Muscle of leg (tissue), 11 donors: ENCODE data around the gene ATG9B. TPM values are rescaled to one million over a fixed set of nuclear protein-coding genes. Genes with fewer than 3 reads are reported as not detected.

Experiments
- DNase-seq: peaks from one replicate; pipeline ENCODE4 v3.0.0; 2013
- H3K27ac ChIP-seq: one replicate; pipeline ENCODE4 v1.5.1; 2013; ENCODE audit warnings: mild to moderate bottlenecking, low read length, control low read depth
- H3K27me3 ChIP-seq: one replicate; pipeline ENCODE4 v1.6.1; 2013; ENCODE audit warnings: low read length; ENCODE audit not compliant: control insufficient read depth, insufficient read depth
- H3K36me3 ChIP-seq: one replicate; pipeline ENCODE4 v1.6.1; 2013; ENCODE audit warnings: low read length; ENCODE audit not compliant: control insufficient read depth, insufficient read depth
- H3K4me1 ChIP-seq: one replicate; pipeline ENCODE4 v1.6.1; 2013; ENCODE audit warnings: low read length; ENCODE audit not compliant: control insufficient read depth, insufficient read depth
- H3K4me3 ChIP-seq: one replicate; pipeline ENCODE4 v1.5.1; 2013; ENCODE audit warnings: low read length, control low read depth
- H3K9me3 ChIP-seq: replicated peaks from 2 replicates; pipeline ENCODE4 v1.6.1; 2013; ENCODE audit warnings: low read depth, low read length; ENCODE audit not compliant: control insufficient read depth
- WGBS: methylation state at CpG from one replicate; pipeline ENCODE4 v1.1.5; 2013; ENCODE audit warnings: missing lambda C conversion rate; ENCODE audit not compliant: insufficient coverage; 5-methylcytosine and 5-hydroxymethylcytosine counted together
- polyA plus RNA-seq, 8 donors: library from polyadenylated mRNA; unstranded; fragments of 120-200 nt; gene quantifications; one replicate each; pipeline versions ENCODE4 v1.2.1 to v1.2.3, GENCODE V29; 2013; ENCODE audit warnings: inconsistent platforms in 1 of 8, low replicate concordance in 1 of 8; ENCODE audit not compliant: insufficient read length in 8 of 8, insufficient read depth in 1 of 8
- total RNA-seq: library from RNA; stranded (reverse); fragments of 120-200 nt; gene quantifications from one replicate; pipeline ENCODE4 v1.2.4, GENCODE V29; 2013

Gene ATG9B
- total and polyA plus RNA-seq, 9 donors = 0.22 to 3.0 (median 1.4) TPM

DNA sequence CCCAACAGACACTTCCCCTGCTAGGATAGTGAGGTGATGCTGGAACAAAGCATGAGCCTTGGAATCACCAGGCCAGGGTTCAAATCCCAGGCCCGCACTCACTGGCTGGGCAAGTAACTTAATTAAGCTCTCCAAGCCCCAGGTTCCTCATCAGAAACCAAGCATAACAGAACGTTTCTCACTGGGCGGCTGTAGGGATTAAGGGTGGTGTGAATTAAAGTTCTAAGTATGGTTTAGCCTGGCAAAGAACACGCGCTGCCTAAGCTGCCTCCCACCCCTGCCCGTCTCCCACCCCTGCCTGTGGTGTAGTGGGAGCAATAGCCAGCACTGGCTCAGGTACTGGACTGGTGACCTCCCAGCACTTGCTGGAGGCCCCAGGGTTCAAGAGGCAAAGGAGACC, 40.7 kb upstream of the ATG9B start:
- no peak for DNase-seq
- no peaks in the 10 kb centered on the region for H3K9me3 ChIP-seq
- peaks cover 33% of the 10 kb centered on the region for H3K4me1 ChIP-seq
- H3K27ac ChIP-seq = no peak overlapping the region
- no peaks in the 10 kb centered on the region for H3K27me3 ChIP-seq
- H3K36me3 ChIP-seq = peaks cover 62% of the 10 kb centered on the region
- no peak overlapping the region for H3K4me3 ChIP-seq
- no CpG with 5 or more reads among the region's 6 CpGs for WGBS

DNA sequence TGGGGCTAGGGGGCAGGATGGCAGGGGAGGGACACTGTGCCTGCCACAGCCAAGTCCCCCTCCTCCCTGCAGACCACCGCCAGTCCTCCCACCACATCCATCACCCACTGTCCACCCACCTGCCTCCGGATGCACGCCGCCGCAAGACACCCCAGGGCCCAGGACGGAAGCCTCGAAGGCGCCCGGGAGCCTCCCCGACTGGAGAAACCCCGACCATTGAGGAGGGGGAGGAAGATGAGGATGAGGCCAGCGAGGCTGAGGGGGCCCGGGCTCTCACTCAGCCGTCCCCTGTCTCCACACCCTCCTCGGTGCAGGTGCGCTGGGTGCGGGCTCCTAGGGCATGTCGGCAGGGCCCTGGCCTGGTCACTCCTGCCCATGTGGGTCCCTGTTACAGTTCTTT, 40.2 kb upstream of the ATG9B start:
- peaks cover 56% of the 10 kb centered on the region for H3K36me3 ChIP-seq
- H3K9me3 ChIP-seq = no peaks in the 10 kb centered on the region
- no peaks in the 10 kb centered on the region for H3K27me3 ChIP-seq
- H3K4me3 ChIP-seq = no peak overlapping the region
- WGBS = 92% methylated on average over 5 of the region's 18 CpGs
- H3K4me1 ChIP-seq = peaks cover 33% of the 10 kb centered on the region
- H3K27ac ChIP-seq = no peak overlapping the region
- no peak for DNase-seq

DNA sequence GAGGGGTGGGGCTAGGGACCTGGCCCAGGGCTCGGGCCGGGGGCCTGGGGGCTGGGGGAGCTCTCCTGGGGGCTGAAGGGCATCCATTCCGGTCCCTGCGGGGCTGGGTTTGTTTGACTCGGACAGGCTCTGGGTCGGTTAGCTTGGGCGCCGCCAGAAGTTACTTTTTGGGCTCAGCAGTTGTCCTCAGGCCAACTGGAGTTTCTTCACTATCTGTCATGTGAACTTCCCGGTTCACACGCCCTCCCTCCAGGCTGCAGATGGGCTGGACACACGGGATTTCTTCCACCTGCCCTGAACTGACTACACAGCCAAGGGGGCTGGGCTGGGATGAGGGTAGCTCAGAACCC, 38.9 kb upstream of the ATG9B start:
- Histone ChIP-seq H3K9me3 (no peaks in the 10 kb centered on the region), H3K27ac (peak overlapping the region; percentile 21), H3K36me3 (peaks cover 49% of the 10 kb centered on the region), H3K4me3 (no peak overlapping the region), H3K27me3 (no peaks in the 10 kb centered on the region), H3K4me1 (peaks cover 44% of the 10 kb centered on the region)
- DNase-seq = peak; percentile 67
- 20% methylated on average over 6 of the region's 11 CpGs for WGBS

DNA sequence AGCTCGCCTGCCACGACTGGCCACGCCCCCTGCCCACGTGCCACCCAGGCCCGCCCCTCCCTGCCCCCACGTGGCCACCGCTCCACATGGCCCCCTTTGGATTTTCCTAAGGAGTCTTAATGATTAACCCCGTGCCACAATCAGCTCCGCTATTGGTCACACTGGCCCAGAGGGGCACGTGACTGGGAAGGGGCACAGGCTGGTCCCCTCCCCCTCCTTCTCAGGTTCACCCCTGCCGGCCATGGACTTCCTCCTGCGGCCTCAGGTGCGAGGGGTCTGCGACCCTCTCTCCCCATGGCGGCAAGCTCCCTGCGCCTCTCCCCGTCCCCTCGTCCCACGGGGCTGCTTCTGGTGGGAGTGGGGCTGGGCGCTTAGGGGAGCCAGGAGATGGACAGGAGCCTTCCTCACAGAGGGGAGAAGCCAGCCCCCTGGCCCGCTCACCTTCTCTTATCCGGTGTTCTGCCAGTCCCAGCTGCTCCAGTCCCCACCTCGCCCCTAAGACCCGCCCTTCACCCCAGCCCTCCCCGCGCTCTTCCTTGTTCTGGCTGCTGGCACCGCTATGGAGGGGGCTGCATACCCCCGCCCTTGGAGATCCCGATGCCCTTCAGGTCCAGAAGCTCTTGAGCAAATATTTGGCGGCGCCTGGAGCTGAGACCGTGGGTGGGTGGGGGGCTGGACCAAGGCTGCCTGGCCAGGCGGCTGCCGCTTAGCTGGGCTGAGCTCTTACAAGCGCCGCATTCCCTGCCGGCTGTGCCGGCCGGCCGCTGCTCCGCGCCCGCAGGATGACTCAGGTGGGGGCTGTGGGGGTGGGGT, 38.3 kb upstream of the ATG9B start:
- Histone ChIP-seq H3K27ac (peak overlapping the region; percentile 45), H3K9me3 (no peaks in the 10 kb centered on the region), H3K36me3 (peaks cover 43% of the 10 kb centered on the region), H3K4me1 (peaks cover 44% of the 10 kb centered on the region), H3K4me3 (no peak overlapping the region), H3K27me3 (no peaks in the 10 kb centered on the region)
- DNase-seq = no peak
- WGBS = 22% methylated on average over 18 of the region's 43 CpGs

DNA sequence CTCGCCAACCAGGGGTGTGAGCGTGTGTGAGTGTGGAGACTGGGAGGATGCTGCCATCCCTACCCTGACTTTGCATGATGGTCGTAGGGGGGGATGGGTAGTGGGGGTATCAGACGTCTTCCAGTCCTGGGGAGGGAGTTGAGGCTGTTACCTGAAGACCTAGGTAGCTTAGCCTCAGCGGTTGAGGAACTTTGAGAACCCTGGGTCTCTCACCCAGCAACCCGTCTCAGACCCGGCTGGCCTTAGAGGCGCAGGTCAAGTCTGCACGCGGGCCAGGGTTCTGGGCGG, 37.8 kb upstream of the ATG9B start:
- peaks cover 39% of the 10 kb centered on the region for H3K36me3 ChIP-seq
- H3K27ac ChIP-seq = no peak overlapping the region
- no peak for DNase-seq
- WGBS = 67% methylated on average over 7 of the region's 11 CpGs
- no peaks in the 10 kb centered on the region for H3K9me3 ChIP-seq
- H3K4me1 ChIP-seq = peaks cover 49% of the 10 kb centered on the region
- H3K27me3 ChIP-seq = no peaks in the 10 kb centered on the region
- H3K4me3 ChIP-seq = no peak overlapping the region

DNA sequence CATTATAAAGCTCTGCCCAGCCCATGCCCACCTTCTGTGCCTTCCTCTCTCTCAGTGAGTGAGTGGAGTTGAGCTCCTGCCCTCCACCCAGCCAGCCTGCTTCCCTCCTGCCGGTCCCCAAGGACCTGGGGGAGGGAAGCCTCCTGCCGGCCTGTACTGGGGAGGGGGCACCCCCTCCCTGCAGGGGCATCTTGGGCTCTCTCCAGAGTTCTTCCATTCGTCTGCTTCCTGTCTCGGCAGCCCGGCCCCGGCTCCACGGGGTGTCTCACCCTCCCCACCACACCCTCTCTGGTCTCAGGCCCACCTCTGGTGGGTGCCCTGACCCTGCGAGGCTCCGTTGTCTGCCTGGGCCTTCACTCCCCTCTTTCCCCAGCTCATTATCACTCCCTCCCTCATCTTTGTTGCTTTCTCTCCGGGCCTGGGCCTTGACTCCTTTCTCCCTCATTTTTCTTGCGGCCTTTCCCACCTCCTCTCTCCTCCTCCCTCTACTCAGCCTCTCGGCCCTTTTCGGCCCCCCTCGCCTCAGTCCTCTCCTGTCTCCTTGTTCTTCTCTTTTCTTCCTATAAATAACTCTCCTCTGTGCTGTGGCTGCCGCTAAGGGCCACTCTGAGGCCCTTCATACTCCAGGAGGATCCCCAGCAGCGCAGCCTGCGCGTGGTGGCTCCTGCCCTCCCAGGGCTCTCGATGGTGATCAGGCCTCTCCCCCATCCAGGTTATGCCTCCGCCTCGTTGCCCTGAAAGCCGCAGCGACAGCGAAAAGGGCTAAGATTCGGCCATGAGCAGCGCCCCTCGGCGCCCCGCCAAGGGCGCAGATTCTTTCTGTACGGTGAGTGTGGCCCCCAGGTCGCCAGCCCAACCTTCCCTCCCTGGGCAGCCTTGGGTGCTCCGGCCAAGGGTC, 37.2 kb upstream of the ATG9B start:
- Histone ChIP-seq H3K27me3 (no peaks in the 10 kb centered on the region), H3K9me3 (no peaks in the 10 kb centered on the region), H3K27ac (no peak overlapping the region), H3K4me1 (peaks cover 55% of the 10 kb centered on the region), H3K36me3 (peaks cover 34% of the 10 kb centered on the region), H3K4me3 (no peak overlapping the region)
- no peak for DNase-seq
- 40% methylated on average over 26 of the region's 33 CpGs for WGBS

DNA sequence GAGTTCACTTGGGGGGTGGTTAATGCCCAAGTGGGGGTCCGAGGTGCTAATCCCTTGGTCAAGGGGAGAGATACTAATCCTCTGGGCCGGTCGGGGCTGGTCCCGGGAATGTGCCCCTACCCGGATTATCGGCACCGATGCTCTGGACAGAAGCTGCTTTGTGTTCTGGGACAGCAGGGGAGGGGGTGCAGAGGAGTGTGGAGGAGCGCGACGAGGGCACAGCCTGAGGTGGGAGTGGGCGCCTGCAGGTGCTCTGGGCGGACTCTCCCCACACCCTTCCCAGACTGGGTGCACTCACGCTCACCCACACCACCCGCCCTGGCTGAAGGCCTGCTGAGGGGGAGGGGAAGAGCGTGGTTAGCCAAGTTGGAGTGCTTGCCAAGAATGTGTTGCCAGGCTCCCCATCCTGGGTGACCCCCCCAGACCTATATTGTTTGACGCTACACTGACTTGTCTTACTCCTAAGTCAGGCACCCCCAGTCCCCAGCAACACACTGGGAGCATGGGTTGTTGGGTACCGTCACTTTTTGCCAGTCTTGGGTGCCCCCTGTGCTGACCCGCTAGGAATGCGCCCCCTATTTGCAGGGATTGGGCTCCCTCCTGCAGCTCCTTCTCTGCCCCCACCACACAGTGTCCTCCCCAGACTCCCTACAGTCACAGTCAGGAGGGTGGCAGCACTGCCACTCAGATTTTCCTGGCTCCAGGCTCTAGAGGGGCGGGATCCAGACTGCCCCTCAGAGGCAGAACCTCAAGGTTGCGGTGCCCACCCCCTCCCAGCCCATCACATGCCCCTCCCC, 36.3 kb upstream of the ATG9B start:
- Histone ChIP-seq H3K27ac (peak overlapping the region; percentile 75), H3K4me1 (peaks cover 57% of the 10 kb centered on the region), H3K9me3 (no peaks in the 10 kb centered on the region), H3K36me3 (peaks cover 28% of the 10 kb centered on the region), H3K4me3 (peak overlapping the region; percentile 84), H3K27me3 (no peaks in the 10 kb centered on the region)
- DNase-seq = no peak
- WGBS = 41% methylated on average over 5 of the region's 21 CpGs

DNA sequence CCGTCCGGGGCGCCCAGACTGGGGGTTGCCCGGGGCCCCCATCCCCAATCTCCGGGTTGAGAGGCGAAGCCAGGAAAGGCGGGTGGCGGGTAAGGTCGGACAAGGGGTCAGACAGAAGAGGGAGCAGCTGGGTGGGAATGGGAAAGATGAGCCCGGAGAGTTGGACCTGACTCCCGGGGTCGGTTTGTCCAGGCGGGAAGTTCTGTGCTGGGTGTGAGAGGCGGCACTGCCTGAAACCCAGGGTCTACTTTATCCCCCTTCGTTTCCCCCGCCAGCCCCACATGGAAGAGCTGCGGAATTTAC, 35.8 kb upstream of the ATG9B start:
- no peak for DNase-seq
- Histone ChIP-seq H3K27me3 (no peaks in the 10 kb centered on the region), H3K4me3 (peak overlapping the region; percentile 84), H3K36me3 (peaks cover 22% of the 10 kb centered on the region), H3K27ac (peak overlapping the region; percentile 75), H3K9me3 (no peaks in the 10 kb centered on the region), H3K4me1 (peaks cover 57% of the 10 kb centered on the region)
- WGBS = 1% methylated on average over 10 of the region's 17 CpGs

DNA sequence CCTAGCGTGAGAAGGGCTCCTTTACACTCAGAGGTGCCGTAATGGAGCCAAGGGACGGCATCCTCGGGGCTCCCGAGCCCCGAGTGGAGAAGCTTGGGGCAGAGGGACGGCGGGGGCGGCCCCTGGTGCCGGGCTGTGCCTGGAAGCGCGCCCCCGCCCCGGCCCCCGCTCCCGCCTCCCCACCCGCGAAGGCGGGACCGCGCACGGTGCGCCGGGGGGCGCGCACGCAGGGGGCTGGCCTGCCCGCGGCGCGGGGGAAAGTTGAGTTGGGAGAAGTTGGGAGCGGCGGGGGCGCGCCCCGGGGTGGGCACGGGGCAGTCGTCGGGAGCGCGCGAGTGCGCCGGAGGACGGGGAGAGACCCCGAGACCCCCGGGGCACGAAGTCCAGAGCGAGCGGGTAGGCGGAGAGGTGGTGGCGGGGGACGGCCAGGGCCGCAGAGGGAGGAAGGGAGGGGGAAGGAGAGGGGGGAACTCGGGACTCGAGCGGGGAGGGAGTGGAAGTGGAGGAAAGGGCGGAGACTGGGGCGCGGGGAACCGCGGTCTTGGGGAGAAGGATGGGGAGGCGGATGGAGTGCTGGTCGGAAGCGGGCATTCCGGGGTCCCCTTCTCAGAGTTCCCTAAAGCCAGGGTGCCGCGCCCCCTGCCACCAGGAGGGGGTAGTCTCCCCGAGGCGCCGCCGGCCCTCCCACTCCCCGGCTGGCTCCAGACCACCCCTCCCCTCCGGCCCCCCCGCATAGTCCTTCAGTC, 35.2 kb upstream of the ATG9B start, which contains the start of gene SLC4A2:
Gene SLC4A2, plus strand, starts transcription at position 223 of the 746 bp plus-strand sequence. CDS start 2,399 bp downstream, outside the sequence.
- peak within 1 kb of the TSS; percentile 84 for H3K4me3 ChIP-seq
- peak; percentile 94 for DNase-seq
- H3K27ac ChIP-seq = peak within 1 kb of the TSS; percentile 100
- H3K9me3 ChIP-seq = no peaks in the 10 kb centered on the region
- no peaks in the 10 kb centered on the region for H3K27me3 ChIP-seq
- peaks cover 57% of the 10 kb centered on the region for H3K4me1 ChIP-seq
- peaks cover 17% of the 10 kb centered on the region for H3K36me3 ChIP-seq
- WGBS = under 1% methylated on average over 65 of the region's 75 CpGs
